ENCODE results near the gene AK9.
A peak's percentile ranks its signal among the peaks of the same experiment; 100 is the strongest.
"Not testable (repeated sequence)": the region's sequence is repeated elsewhere in the genome, so short reads cannot be mapped to it uniquely, and the experiment has no call there.

AK9 gene

GRCh38 chr6:109690737-109691621 lies at the start of gene AK9, which contains the start of gene FIG4:
Gene AK9 (minus strand): TSS chr6:109691202. CDS start chr6:109675745, 15,457 bp downstream.
Gene FIG4 (plus strand): TSS chr6:109691296. CDS start chr6:109691436, 140 bp downstream.
- peak; percentile 87 for FAIRE-seq

GRCh38 chr6:109740787-109741186 lies 49.8 kb upstream of the AK9 start:
- no peak for FAIRE-seq

GRCh38 chr6:109739686-109740085 lies 48.7 kb upstream of the AK9 start:
- FAIRE-seq: no peak

GRCh38 chr6:109738667-109739066 lies 47.7 kb upstream of the AK9 start:
- FAIRE-seq: no peak

GRCh38 chr6:109738255-109738654 lies 47.3 kb upstream of the AK9 start:
- FAIRE-seq: no peak

- no peak for FAIRE-seq
These were observed 45.4 kb upstream of the AK9 start for GRCh38 chr6:109736273-109737025.

- not testable (repeated sequence) for FAIRE-seq
These were observed 34.2 kb upstream of the AK9 start for GRCh38 chr6:109725250-109725649.

GRCh38 chr6:109722564-109723254 lies 31.7 kb upstream of the AK9 start:
- FAIRE-seq: no peak

GRCh38 chr6:109722011-109722410 lies 31.0 kb upstream of the AK9 start:
- FAIRE-seq: no peak

GRCh38 chr6:109720311-109720710 lies 29.3 kb upstream of the AK9 start:
- no peak for FAIRE-seq

- no peak for FAIRE-seq
These were observed 28.0 kb upstream of the AK9 start for GRCh38 chr6:109718991-109719390.

- no peak for FAIRE-seq
These were observed 27.0 kb upstream of the AK9 start for GRCh38 chr6:109717971-109718370.

- FAIRE-seq: no peak
These were observed 24.6 kb upstream of the AK9 start for GRCh38 chr6:109715616-109716015.

GRCh38 chr6:109714611-109715010 lies 23.6 kb upstream of the AK9 start:
- FAIRE-seq: no peak

- no peak for FAIRE-seq
These were observed 23.2 kb upstream of the AK9 start for GRCh38 chr6:109714166-109714565.

- FAIRE-seq: no peak
These were observed 22.1 kb upstream of the AK9 start for GRCh38 chr6:109713097-109713496.

- FAIRE-seq: not testable (repeated sequence)
These were observed 17.1 kb upstream of the AK9 start for GRCh38 chr6:109708099-109708498.

- FAIRE-seq: no peak
These were observed 15.5 kb upstream of the AK9 start for GRCh38 chr6:109706513-109706912.

GRCh38 chr6:109705258-109705657 lies 14.3 kb upstream of the AK9 start:
- FAIRE-seq: peak; percentile 58

- FAIRE-seq: no peak
These were observed 11.8 kb upstream of the AK9 start for GRCh38 chr6:109702791-109703190.

- no peak for FAIRE-seq
These were observed 10.8 kb upstream of the AK9 start for GRCh38 chr6:109701774-109702173.

GRCh38 chr6:109701221-109701620 lies 10.2 kb upstream of the AK9 start:
- no peak for FAIRE-seq

GRCh38 chr6:109696355-109696754 lies 5.4 kb upstream of the AK9 start:
- no peak for FAIRE-seq

All from colon (tissue), 2 donors.